ENCODE measurements around the gene TRIP13. TPM values are rescaled to one million over a fixed set of nuclear protein-coding genes. Genes with fewer than 3 reads are reported as not detected.
A peak's percentile ranks its signal among the peaks of the same experiment; 100 is the strongest.
"Not testable (repeated sequence)": the region's sequence is repeated elsewhere in the genome, so short reads cannot be mapped to it uniquely, and the experiment has no call there.

The TRIP13 gene
- total and polyA plus RNA-seq, 8 donors, result 0.31 to 1.2 (median 0.51) TPM; not detected in 1

DNA sequence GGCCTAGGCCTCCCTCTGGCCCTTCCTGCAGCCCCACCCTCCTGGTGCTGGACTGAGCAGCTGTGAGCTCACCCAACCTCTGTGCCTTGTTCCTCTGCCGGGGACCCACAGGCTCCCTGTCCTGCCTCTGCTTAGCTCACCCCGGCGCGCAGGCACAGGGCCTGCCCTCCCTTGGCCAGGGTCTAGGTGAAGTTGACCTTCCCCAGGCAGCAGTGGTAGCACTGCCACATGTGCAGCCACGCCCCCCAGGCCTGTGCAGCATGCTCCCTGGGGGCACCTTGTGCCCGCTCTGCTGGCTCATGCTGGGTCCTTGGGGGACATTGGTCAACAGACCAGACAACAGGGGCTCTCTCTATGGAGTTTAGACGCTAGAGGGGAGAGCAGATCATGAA is 18.1 kb downstream of the TRIP13 start:
- peak in 1 of 6 donors; percentile 12 for DNase-seq
- ATAC-seq, result no peak
- Histone ChIP-seq H3K27me3 (no peaks in the 10 kb centered on the region), H3K36me3 (no peaks in the 10 kb centered on the region), H3K4me3 (no peak overlapping the region), H3K9me3 (no peaks in the 10 kb centered on the region), H3K27ac (no peak overlapping the region), H3K4me1 (no peaks in the 10 kb centered on the region)
- TF ChIP-seq, protein P1, sequence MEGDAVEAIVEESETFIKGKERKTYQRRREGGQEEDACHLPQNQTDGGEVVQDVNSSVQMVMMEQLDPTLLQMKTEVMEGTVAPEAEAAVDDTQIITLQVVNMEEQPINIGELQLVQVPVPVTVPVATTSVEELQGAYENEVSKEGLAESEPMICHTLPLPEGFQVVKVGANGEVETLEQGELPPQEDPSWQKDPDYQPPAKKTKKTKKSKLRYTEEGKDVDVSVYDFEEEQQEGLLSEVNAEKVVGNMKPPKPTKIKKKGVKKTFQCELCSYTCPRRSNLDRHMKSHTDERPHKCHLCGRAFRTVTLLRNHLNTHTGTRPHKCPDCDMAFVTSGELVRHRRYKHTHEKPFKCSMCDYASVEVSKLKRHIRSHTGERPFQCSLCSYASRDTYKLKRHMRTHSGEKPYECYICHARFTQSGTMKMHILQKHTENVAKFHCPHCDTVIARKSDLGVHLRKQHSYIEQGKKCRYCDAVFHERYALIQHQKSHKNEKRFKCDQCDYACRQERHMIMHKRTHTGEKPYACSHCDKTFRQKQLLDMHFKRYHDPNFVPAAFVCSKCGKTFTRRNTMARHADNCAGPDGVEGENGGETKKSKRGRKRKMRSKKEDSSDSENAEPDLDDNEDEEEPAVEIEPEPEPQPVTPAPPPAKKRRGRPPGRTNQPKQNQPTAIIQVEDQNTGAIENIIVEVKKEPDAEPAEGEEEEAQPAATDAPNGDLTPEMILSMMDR (IDR thresholded peaks at IDR 0.05), result no peak
- no peak for FAIRE-seq
- WGBS, 2 donors, result 96 to 99% methylated on average over 7 of the region's 7 CpGs
- intact Hi-C loops (cut with DNase I), result no loop called here

DNA sequence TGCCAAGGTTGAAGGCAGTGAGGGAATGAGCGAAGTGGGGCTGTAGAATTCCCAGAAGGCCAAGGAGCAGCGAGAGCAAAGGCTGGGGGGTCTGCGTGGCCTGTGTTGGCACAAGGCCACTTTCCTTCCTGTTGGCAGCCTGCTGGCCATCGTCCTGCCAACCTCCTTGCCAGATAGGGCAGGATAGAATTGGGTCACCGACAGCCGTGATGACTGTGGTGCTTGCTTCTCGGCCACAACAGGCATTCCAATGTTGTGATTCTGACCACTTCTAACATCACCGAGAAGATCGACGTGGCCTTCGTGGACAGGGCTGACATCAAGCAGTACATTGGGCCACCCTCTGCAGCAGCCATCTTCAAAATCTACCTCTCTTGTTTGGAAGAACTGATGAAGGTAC is 18.9 kb downstream of the TRIP13 start:
- Histone ChIP-seq H3K36me3 (no peaks in the 10 kb centered on the region), H3K4me3 (no peak overlapping the region), H3K4me1 (peaks cover 2 to 6% (median 3%) of the 10 kb centered on the region in 3 donors), H3K27me3 (no peaks in the 10 kb centered on the region), H3K27ac (no peak overlapping the region), H3K9me3 (no peaks in the 10 kb centered on the region)
- TF ChIP-seq, protein P1 (IDR thresholded peaks at IDR 0.05), result no peak
- intact Hi-C loops (cut with DNase I), result no loop called here
- 81 to 83% methylated on average over 11 of the region's 11 CpGs for WGBS, 2 donors
- FAIRE-seq (no peak), DNase-seq (no peak), ATAC-seq (no peak)

DNA sequence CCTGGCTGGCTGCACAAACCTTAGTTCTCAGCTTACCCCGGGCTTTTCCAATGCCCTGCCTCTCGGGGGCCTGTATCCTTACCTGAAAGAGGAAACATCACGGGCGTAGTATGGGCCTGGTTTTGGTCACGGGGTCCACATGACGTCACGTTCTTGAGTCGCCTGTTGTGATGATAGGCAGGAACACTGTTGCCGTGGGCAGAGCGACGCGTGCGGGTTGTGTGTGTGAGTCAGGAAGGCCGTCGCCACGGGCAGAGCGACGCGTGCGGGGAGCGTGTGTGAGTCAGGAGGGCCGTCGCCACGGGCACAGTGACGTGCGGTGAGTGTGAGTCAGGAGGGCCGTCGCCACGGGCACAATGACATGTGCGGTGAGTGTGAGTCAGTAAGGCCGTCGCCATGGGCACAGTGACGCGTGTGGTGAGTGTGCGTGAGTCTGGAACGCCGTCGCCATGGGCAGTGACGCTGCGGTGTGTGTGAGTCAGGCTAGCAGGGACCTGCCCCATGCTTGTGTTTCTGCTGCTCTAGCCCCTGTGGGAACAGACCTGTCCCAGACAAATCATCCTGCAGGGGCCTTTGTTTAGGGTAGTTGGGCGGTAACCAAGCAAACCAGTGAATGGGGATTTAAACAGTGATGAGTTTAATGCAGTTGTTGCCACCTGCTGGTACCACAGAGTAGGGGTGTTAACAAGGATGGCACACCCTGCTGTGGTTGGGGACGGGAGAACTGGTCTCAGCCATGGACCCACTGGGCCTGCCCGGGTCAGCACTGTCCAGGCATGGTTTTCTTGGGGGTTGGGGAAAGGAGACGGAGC is 19.8 kb downstream of the TRIP13 start:
- intact Hi-C loops (cut with DNase I), result no loop called here
- DNase-seq, result no peak
- Histone ChIP-seq H3K9me3 (no peaks in the 10 kb centered on the region), H3K27me3 (no peaks in the 10 kb centered on the region), H3K4me1 (peaks cover 11 to 15% (median 11%) of the 10 kb centered on the region in 3 donors), H3K4me3 (no peak overlapping the region), H3K27ac (no peak overlapping the region), H3K36me3 (no peaks in the 10 kb centered on the region)
- peak in 1 of 4 donors; percentile 43 for ATAC-seq
- WGBS, 2 donors, result 93 to 95% methylated on average over 44 of the region's 44 CpGs
- FAIRE-seq, result no peak
- TF ChIP-seq, protein P1 (IDR thresholded peaks at IDR 0.05), result no peak

GRCh38 chr5:914174-914573 is 21.5 kb downstream of the TRIP13 start:
- Histone ChIP-seq H3K4me1 (peaks cover 12 to 15% (median 15%) of the 10 kb centered on the region in 3 donors), H3K9me3 (no peaks in the 10 kb centered on the region), H3K4me3 (no peak overlapping the region), H3K27ac (no peak overlapping the region), H3K36me3 (no peaks in the 10 kb centered on the region), H3K27me3 (no peaks in the 10 kb centered on the region)
- intact Hi-C loops (cut with DNase I), result no loop called here
- ATAC-seq (no peak), DNase-seq (no peak), FAIRE-seq (no peak)
- TF ChIP-seq, protein P1 (IDR thresholded peaks at IDR 0.05), result no peak
- 85 to 93% methylated on average over 14 of the region's 14 CpGs for WGBS, 2 donors

DNA sequence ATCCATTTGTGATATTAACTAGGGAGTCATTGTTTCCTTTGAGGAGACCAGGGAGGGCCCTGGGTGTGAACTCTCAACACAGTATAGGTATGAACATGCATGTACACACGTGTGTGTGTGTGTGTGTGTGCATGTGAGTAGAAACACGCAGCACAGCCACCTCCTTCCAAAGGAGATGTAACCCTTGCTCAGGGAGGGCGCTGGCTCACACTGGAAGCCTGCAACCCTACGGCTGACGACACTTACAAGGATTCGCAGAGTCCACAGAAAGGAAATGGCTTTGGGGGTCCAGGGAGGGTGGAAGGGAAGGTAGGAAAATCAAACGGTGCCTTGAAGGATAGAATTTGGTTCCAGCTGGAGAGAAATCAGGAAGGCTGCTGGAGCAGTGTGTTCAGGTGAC is 21.9 kb downstream of the TRIP13 start:
- WGBS, 2 donors, result 85 to 89% methylated on average over 7 of the region's 7 CpGs
- intact Hi-C loops (cut with DNase I), result no loop called here
- TF ChIP-seq, protein P1 (IDR thresholded peaks at IDR 0.05), result no peak
- no peak for ATAC-seq
- FAIRE-seq, result no peak
- H3K27me3 ChIP-seq, result no peaks in the 10 kb centered on the region
- no peak for DNase-seq
- no peak overlapping the region for H3K4me3 ChIP-seq
- H3K4me1 ChIP-seq, result peaks cover 12 to 15% (median 15%) of the 10 kb centered on the region in 3 donors
- no peaks in the 10 kb centered on the region for H3K9me3 ChIP-seq
- H3K27ac ChIP-seq, result no peak overlapping the region
- H3K36me3 ChIP-seq, result no peaks in the 10 kb centered on the region

DNA sequence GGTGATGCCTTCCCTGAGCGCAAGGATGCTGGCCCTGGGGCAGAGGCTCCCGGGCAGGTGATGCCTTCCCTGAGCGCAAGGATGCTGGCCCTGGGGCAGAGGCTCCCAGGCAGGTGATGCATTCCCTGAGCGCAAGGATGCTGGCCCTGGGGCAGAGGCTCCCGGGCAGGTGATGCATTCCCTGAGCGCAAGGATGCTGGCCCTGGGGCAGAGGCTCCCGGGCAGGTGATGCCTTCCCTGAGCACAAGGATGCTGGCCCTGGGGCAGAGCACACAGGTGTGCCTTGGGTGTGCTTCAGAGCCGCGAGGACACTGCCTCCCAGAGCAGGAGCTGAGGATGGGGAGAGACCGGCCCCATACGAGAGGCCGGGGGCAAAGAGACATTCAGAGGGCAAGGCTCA is 22.7 kb downstream of the TRIP13 start:
- H3K9me3 ChIP-seq; FAIRE-seq; ATAC-seq; intact Hi-C loops (cut with DNase I); H3K4me3 ChIP-seq; H3K36me3 ChIP-seq; H3K27me3 ChIP-seq; H3K27ac ChIP-seq: not testable (repeated sequence)
- peaks cover 12 to 15% (median 15%) of the 10 kb centered on the region in 3 donors for H3K4me1 ChIP-seq
- DNase-seq, result peak in 1 of 6 donors; percentile 17
- 95% methylated on average over 12 of the region's 12 CpGs for WGBS, 2 donors
